Left lung (tissue), 10 donors: ENCODE data around the gene RPRD1A. TPM values are rescaled to one million over a fixed set of nuclear protein-coding genes. Genes with fewer than 3 reads are reported as not detected.
"Not testable (repeated sequence)": the region's sequence is repeated elsewhere in the genome, so short reads cannot be mapped to it uniquely, and the experiment has no call there.

ENCODE experiments used
- ATAC-seq: fragments of 200-7000 bp; cut with Tn5 transposase; one replicate; pipeline ENCODE4 v1.9.1; 2020; ENCODE audit warnings: moderate library complexity
- DNase-seq, 4 donors: peaks; one replicate each; pipeline ENCODE4 v3.0.0-alpha.2; 2013 to 2020
- H3K27ac ChIP-seq, 2 donors: fragments of 200-600 bp; sonication (generic) in 1 of 2; one replicate each; pipeline versions ENCODE4 v1.5.0 to v1.8.0; 2020 to 2021
- H3K27me3 ChIP-seq, 2 donors: fragments of 200-600 bp; sonication (generic) in 1 of 2; one replicate each; pipeline versions ENCODE4 v1.5.0 to v1.8.0; 2020 to 2021
- H3K36me3 ChIP-seq, 2 donors: fragments of 200-600 bp; sonication (generic) in 1 of 2; one replicate each; pipeline versions ENCODE4 v1.5.0 to v1.8.0; 2020 to 2021
- H3K4me1 ChIP-seq, 2 donors: fragments of 200-600 bp; one replicate each; pipeline ENCODE4 v1.8.0; 2021
- H3K4me3 ChIP-seq, 2 donors: fragments of 200-600 bp; sonication (generic) in 1 of 2; one replicate each; pipeline versions ENCODE4 v1.5.0 to v1.8.0; 2020 to 2021; ENCODE audit warnings: mild to moderate bottlenecking in 1 of 2
- H3K9me3 ChIP-seq, 2 donors: fragments of 200-600 bp; sonication (generic) in 1 of 2; one replicate each; pipeline versions ENCODE4 v1.5.0 to v1.8.0; 2020 to 2021
- CTCF ChIP-seq, 2 donors: fragments of 200-600 bp; sonication (generic) in 1 of 2; IDR thresholded peaks; one replicate each; pipeline versions ENCODE4 v1.5.0 to v1.8.0; 2021; ENCODE audit warnings: antibody characterized with exemption in 2 of 2
- intact Hi-C, 2 donors: fragments of 100-400 bp; cut with DNase I; formaldehyde crosslinking; loops; one replicate each; pipeline versions ENCODE4 v1.11.2 to v1.14.2; 2022
- polyA plus RNA-seq, 6 donors: library from polyadenylated mRNA; unstranded; fragments of 120-200 nt; gene quantifications; one replicate each; pipeline ENCODE4 v1.2.1, GENCODE V29; 2013; ENCODE audit not compliant: insufficient read length in 6 of 6
- total RNA-seq, 2 donors: library from RNA; stranded (reverse); fragmentation: NEBNext Ultra II Directional; extraction: Animal tissue kit (Norgen Biotek cat#: 25700); gene quantifications; one replicate each; pipeline ENCODE4 v1.2.1, GENCODE V29; 2021
- donor health status: DM: no; HTN: yes; CAD: no.
- donor health status: DM: no; HTN: no; CAD: no.

Gene RPRD1A
- total and polyA plus RNA-seq, 8 donors: 37.3 to 63.7 (median 56.8) TPM

DNA sequence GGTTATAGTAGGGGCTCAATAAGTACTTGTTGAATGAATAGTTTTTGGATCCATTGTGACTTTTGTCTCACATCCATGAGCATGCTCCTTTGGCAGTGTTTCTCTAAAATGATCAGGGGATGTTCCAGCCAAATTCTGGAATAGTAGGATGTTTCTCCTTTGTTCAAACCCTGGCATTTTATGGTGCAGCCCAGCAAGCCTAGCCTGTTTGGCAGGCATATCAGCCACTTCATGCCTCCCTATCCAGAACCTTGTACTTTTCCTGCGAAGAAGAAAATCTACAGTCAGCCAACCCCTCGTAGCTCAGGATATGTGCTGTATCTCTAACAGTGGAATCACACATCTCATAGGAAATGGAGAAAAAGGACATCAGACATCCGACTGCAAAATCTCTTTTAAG, 27.1 kb upstream of the RPRD1A start:
- Histone ChIP-seq H3K36me3 (no peaks in the 10 kb centered on the region), H3K4me3 (no peak overlapping the region), H3K9me3 (no peaks in the 10 kb centered on the region), H3K27me3 (no peaks in the 10 kb centered on the region), H3K4me1 (no peaks in the 10 kb centered on the region), H3K27ac (no peak overlapping the region)
- DNase-seq (no peak), ATAC-seq (no peak)
- TF ChIP-seq CTCF (IDR thresholded peaks at IDR 0.05): no peak
- intact Hi-C loops: no loop called here

DNA sequence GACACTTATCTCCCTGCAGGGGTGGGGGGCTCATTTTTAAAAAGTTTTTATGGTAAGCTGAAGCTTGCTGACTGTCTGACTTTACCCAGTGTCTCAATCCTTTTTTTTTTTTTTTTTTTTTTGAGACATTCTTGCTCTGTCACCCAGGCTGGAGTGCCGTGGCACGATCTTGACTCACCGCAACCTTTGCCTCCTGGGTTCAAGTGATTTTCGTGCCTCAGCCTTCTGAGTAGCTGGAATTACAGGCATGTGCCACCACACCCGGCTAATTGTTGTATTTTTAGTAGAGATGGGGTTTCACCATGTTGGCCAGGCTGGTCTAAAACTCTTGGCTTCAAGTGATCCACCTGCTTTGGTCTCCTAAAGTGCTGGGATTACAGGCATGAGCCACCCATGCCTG, 24.8 kb upstream of the RPRD1A start:
- H3K27me3 ChIP-seq, H3K27ac ChIP-seq, H3K4me3 ChIP-seq, H3K36me3 ChIP-seq, ATAC-seq, H3K4me1 ChIP-seq, intact Hi-C loops, DNase-seq, H3K9me3 ChIP-seq: not testable (repeated sequence)

- Histone ChIP-seq H3K4me3 (no peak overlapping the region), H3K9me3 (no peaks in the 10 kb centered on the region), H3K36me3 (no peaks in the 10 kb centered on the region), H3K27ac (no peak overlapping the region), H3K27me3 (no peaks in the 10 kb centered on the region), H3K4me1 (no peaks in the 10 kb centered on the region)
- intact Hi-C loops: no loop called here
- DNase-seq (no peak), ATAC-seq (no peak)
- TF ChIP-seq CTCF (IDR thresholded peaks at IDR 0.05): no peak
Measured at GRCh38 chr18:36089001-36089400, 21.6 kb upstream of the RPRD1A start.

DNA sequence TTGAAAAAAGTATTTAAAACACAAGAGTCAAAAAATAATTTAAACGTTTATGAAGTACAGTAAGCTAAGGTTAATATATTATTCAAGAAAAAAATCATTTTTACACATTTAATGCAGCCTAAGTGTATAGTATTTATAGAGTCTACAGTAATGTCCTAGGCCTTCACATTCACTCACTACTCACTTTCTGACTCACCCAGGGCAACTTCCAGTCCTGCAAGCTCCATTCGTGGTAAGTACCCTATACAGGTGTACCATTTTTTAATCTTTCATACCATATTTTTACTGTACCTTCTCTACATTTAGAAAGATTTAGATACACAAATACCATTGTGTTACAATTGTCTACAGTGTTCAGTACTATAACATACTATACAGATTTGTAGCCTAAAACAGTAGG, 20.9 kb upstream of the RPRD1A start:
- no peak for DNase-seq
- no peak for ATAC-seq
- no peak for TF ChIP-seq CTCF (IDR thresholded peaks at IDR 0.05)
- H3K27me3 ChIP-seq: no peaks in the 10 kb centered on the region
- no peaks in the 10 kb centered on the region for H3K36me3 ChIP-seq
- no peak overlapping the region for H3K27ac ChIP-seq
- intact Hi-C loops: no loop called here
- no peak overlapping the region for H3K4me3 ChIP-seq
- H3K4me1 ChIP-seq: no peaks in the 10 kb centered on the region
- H3K9me3 ChIP-seq: no peaks in the 10 kb centered on the region

- Histone ChIP-seq H3K36me3 (no peaks in the 10 kb centered on the region), H3K27ac (no peak overlapping the region), H3K9me3 (peaks cover 0 to 2% of the 10 kb centered on the region in 2 donors), H3K27me3 (no peaks in the 10 kb centered on the region), H3K4me3 (no peak overlapping the region), H3K4me1 (no peaks in the 10 kb centered on the region)
- TF ChIP-seq CTCF (IDR thresholded peaks at IDR 0.05): no peak
- intact Hi-C loops: no loop called here
- ATAC-seq (no peak), DNase-seq (no peak)
Measured at GRCh38 chr18:36086186-36086585, 18.8 kb upstream of the RPRD1A start.

DNA sequence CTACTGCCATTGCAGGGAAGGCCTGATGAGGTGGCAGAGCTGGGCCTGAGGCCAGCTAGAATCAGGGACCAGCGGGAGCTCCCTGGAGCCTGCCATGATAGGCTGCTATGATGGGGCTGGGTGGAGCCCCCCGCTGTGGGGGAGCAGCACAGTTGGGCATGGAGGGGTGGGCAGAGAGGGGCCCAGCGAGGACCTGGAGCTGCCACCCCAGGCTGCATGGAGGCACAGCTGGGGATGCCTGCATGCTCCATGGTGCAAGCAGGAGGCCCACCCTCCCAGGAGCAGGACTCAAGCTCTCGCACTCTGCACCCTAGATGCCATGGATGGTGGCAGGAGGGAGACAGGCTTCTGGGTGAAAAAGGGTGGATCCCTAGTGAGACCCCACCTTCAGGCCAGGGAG, 17.8 kb upstream of the RPRD1A start:
- no peaks in the 10 kb centered on the region for H3K36me3 ChIP-seq
- intact Hi-C loops: no loop called here
- ATAC-seq (no peak), DNase-seq (no peak)
- H3K4me3 ChIP-seq: no peak overlapping the region
- TF ChIP-seq CTCF (IDR thresholded peaks at IDR 0.05): no peak
- H3K27ac ChIP-seq: no peak overlapping the region
- no peaks in the 10 kb centered on the region for H3K4me1 ChIP-seq
- peaks cover 0 to 11% of the 10 kb centered on the region in 2 donors for H3K9me3 ChIP-seq
- H3K27me3 ChIP-seq: no peaks in the 10 kb centered on the region
